B cell (primary cell): ENCODE results near the gene NUAK2.

Experiments used
- CTCF ChIP-seq: fragments of 200-600 bp; IDR thresholded peaks from one replicate; pipeline ENCODE4 v1.8.0; 2022; ENCODE audit warnings: antibody characterized with exemption, mild to moderate bottlenecking
- EZH2 ChIP-seq: IDR thresholded peaks from 2 replicates; pipeline ENCODE4 v1.6.1; 2012; ENCODE audit warnings: borderline replicate concordance, low read depth, mild to moderate bottlenecking, moderate library complexity, low read length; ENCODE audit not compliant: insufficient read depth, poor library complexity, severe bottlenecking

- TF ChIP-seq CTCF (no peak), EZH2 (no peak)
Measured at GRCh38 chr1:205345761-205346160, 24.2 kb upstream of the NUAK2 start.
